ENCODE data around the gene SORT1.

SORT1 gene

GRCh38 chr1:109281680-109282496 lies 115.8 kb downstream of the SORT1 start:
- Mint-ChIP-seq H3K4me3 (peak overlapping the region; percentile 72), H3K36me3 (no peaks in the 10 kb centered on the region), H3K9me3 (no peaks in the 10 kb centered on the region), H3K27ac (no peak overlapping the region), H3K27me3 (peaks cover 3% of the 10 kb centered on the region), H3K4me1 (peaks cover 10% of the 10 kb centered on the region)
- ATAC-seq (ENCODE audit: low read depth) (no peak), DNase-seq (ENCODE audit: low spot score in 2 of 2) (no peak)

GRCh38 chr1:109280862-109281261 lies 116.9 kb downstream of the SORT1 start:
- DNase-seq (ENCODE audit: low spot score in 2 of 2), result no peak
- Mint-ChIP-seq H3K4me3 (no peak overlapping the region), H3K36me3 (no peaks in the 10 kb centered on the region), H3K27ac (no peak overlapping the region), H3K9me3 (no peaks in the 10 kb centered on the region), H3K4me1 (peaks cover 10% of the 10 kb centered on the region), H3K27me3 (peaks cover 2% of the 10 kb centered on the region)
- ATAC-seq (ENCODE audit: low read depth), result no peak

GRCh38 chr1:109279615-109280278 lies 118.0 kb downstream of the SORT1 start:
- peaks cover 10% of the 10 kb centered on the region for H3K4me1 Mint-ChIP-seq
- DNase-seq (ENCODE audit: low spot score in 2 of 2) (no peak), ATAC-seq (ENCODE audit: low read depth) (no peak)
- no peaks in the 10 kb centered on the region for H3K9me3 Mint-ChIP-seq
- H3K4me3 Mint-ChIP-seq, result no peak overlapping the region
- H3K36me3 Mint-ChIP-seq, result no peaks in the 10 kb centered on the region
- peaks cover 2% of the 10 kb centered on the region for H3K27me3 Mint-ChIP-seq
- H3K27ac Mint-ChIP-seq, result no peak overlapping the region

GRCh38 chr1:109277434-109278204 lies 120.1 kb downstream of the SORT1 start:
- no peak overlapping the region for H3K27ac Mint-ChIP-seq
- H3K4me1 Mint-ChIP-seq, result peaks cover 3% of the 10 kb centered on the region
- H3K27me3 Mint-ChIP-seq, result peaks cover 2% of the 10 kb centered on the region

GRCh38 chr1:109275706-109276345 lies 121.9 kb downstream of the SORT1 start:
- Mint-ChIP-seq H3K36me3 (no peaks in the 10 kb centered on the region), H3K27me3 (peaks cover 5% of the 10 kb centered on the region), H3K9me3 (no peaks in the 10 kb centered on the region), H3K4me1 (peaks cover 3% of the 10 kb centered on the region), H3K27ac (no peak overlapping the region), H3K4me3 (no peak overlapping the region)
- ATAC-seq (ENCODE audit: low read depth), result no peak
- DNase-seq (ENCODE audit: low spot score in 2 of 2), result no peak

More at GRCh38 chr1:109277434-109278204, 120.1 kb downstream of the SORT1 start:
- ATAC-seq (ENCODE audit: low read depth) (peak; percentile 75), DNase-seq (ENCODE audit: low spot score in 2 of 2) (peak; percentile 53 to 70)
- H3K9me3 Mint-ChIP-seq, result no peaks in the 10 kb centered on the region
- H3K4me3 Mint-ChIP-seq, result no peak overlapping the region
- H3K36me3 Mint-ChIP-seq, result no peaks in the 10 kb centered on the region

- Mint-ChIP-seq H3K27ac (no peak overlapping the region), H3K4me3 (no peak overlapping the region), H3K9me3 (no peaks in the 10 kb centered on the region), H3K27me3 (peaks cover 7% of the 10 kb centered on the region), H3K36me3 (no peaks in the 10 kb centered on the region), H3K4me1 (peaks cover 3% of the 10 kb centered on the region)
- no peak for ATAC-seq (ENCODE audit: low read depth)
- DNase-seq (ENCODE audit: low spot score in 2 of 2), result no peak
Measured at GRCh38 chr1:109274533-109275476, 122.9 kb downstream of the SORT1 start.

- Mint-ChIP-seq H3K4me3 (no peak overlapping the region), H3K27ac (no peak overlapping the region)
Measured at GRCh38 chr1:109273570-109274288, 124.0 kb downstream of the SORT1 start.

GRCh38 chr1:109272831-109273547 lies 124.7 kb downstream of the SORT1 start:
- ATAC-seq (ENCODE audit: low read depth) (no peak), DNase-seq (ENCODE audit: low spot score in 2 of 2) (no peak)
- no peaks in the 10 kb centered on the region for H3K9me3 Mint-ChIP-seq
- no peak overlapping the region for H3K27ac Mint-ChIP-seq
- H3K27me3 Mint-ChIP-seq, result peaks cover 9% of the 10 kb centered on the region
- H3K4me1 Mint-ChIP-seq, result peaks cover 3% of the 10 kb centered on the region
- no peaks in the 10 kb centered on the region for H3K36me3 Mint-ChIP-seq
- no peak overlapping the region for H3K4me3 Mint-ChIP-seq

More at GRCh38 chr1:109273570-109274288, 124.0 kb downstream of the SORT1 start:
- no peaks in the 10 kb centered on the region for H3K36me3 Mint-ChIP-seq
- DNase-seq (ENCODE audit: low spot score in 2 of 2), result no peak
- ATAC-seq (ENCODE audit: low read depth), result no peak
- H3K27me3 Mint-ChIP-seq, result peaks cover 7% of the 10 kb centered on the region
- no peaks in the 10 kb centered on the region for H3K9me3 Mint-ChIP-seq
- H3K4me1 Mint-ChIP-seq, result peaks cover 3% of the 10 kb centered on the region

- ATAC-seq (ENCODE audit: low read depth), result no peak
- H3K9me3 Mint-ChIP-seq, result no peaks in the 10 kb centered on the region
- peaks cover 9% of the 10 kb centered on the region for H3K27me3 Mint-ChIP-seq
- H3K27ac Mint-ChIP-seq, result no peak overlapping the region
- H3K36me3 Mint-ChIP-seq, result no peaks in the 10 kb centered on the region
- H3K4me3 Mint-ChIP-seq, result no peak overlapping the region
- DNase-seq (ENCODE audit: low spot score in 2 of 2), result no peak
- peaks cover 2% of the 10 kb centered on the region for H3K4me1 Mint-ChIP-seq
Measured at GRCh38 chr1:109272021-109272799, 125.5 kb downstream of the SORT1 start.

- DNase-seq (ENCODE audit: low spot score in 2 of 2) (no peak), ATAC-seq (ENCODE audit: low read depth) (no peak)
- Mint-ChIP-seq H3K9me3 (no peaks in the 10 kb centered on the region), H3K27me3 (peaks cover 9% of the 10 kb centered on the region), H3K4me1 (no peaks in the 10 kb centered on the region), H3K27ac (no peak overlapping the region), H3K4me3 (no peak overlapping the region), H3K36me3 (no peaks in the 10 kb centered on the region)
Measured at GRCh38 chr1:109271458-109271857, 126.3 kb downstream of the SORT1 start.

GRCh38 chr1:109270623-109271317 lies 126.9 kb downstream of the SORT1 start:
- DNase-seq (ENCODE audit: low spot score in 2 of 2) (no peak), ATAC-seq (ENCODE audit: low read depth) (no peak)
- H3K36me3 Mint-ChIP-seq, result no peaks in the 10 kb centered on the region
- H3K4me1 Mint-ChIP-seq, result no peaks in the 10 kb centered on the region
- no peak overlapping the region for H3K4me3 Mint-ChIP-seq
- peaks cover 9% of the 10 kb centered on the region for H3K27me3 Mint-ChIP-seq
- no peak overlapping the region for H3K27ac Mint-ChIP-seq
- H3K9me3 Mint-ChIP-seq, result no peaks in the 10 kb centered on the region
